Stimulated activated CD8-positive, alpha-beta memory T cell treated with anti-CD3 and anti-CD28 coated beads, Interleukin-4, amount 100 ng/mL, for 48 hours (primary cell): ENCODE data around the gene HPCAL1.

ENCODE experiments used
- DNase-seq: peaks from one replicate; pipeline ENCODE4 v3.0.0-alpha.2; 2020

Gene HPCAL1

GRCh38 chr2:10393640-10393982, 90.9 kb downstream of the HPCAL1 start:
- DNase-seq = no peak

- no peak for DNase-seq
Observed at GRCh38 chr2:10395893-10396292, 93.2 kb downstream of the HPCAL1 start.

GRCh38 chr2:10396464-10396863, 93.8 kb downstream of the HPCAL1 start:
- no peak for DNase-seq

- DNase-seq = no peak
Observed at GRCh38 chr2:10397297-10397875, 94.7 kb downstream of the HPCAL1 start.

- DNase-seq = no peak
Observed at GRCh38 chr2:10397878-10398277, 95.2 kb downstream of the HPCAL1 start.

- DNase-seq = no peak
Observed at GRCh38 chr2:10398496-10398895, 95.8 kb downstream of the HPCAL1 start.

GRCh38 chr2:10399358-10399757, 96.7 kb downstream of the HPCAL1 start:
- DNase-seq = no peak

GRCh38 chr2:10400002-10400401, 97.3 kb downstream of the HPCAL1 start:
- DNase-seq = no peak

- DNase-seq = peak; percentile 72
Observed at GRCh38 chr2:10400568-10400977, 97.9 kb downstream of the HPCAL1 start.

- no peak for DNase-seq
Observed at GRCh38 chr2:10400978-10401951, 98.6 kb downstream of the HPCAL1 start.

- no peak for DNase-seq
Observed at GRCh38 chr2:10402062-10402585, 99.4 kb downstream of the HPCAL1 start.

- DNase-seq = no peak
Observed at GRCh38 chr2:10402653-10403215, 100.0 kb downstream of the HPCAL1 start.

- no peak for DNase-seq
Observed at GRCh38 chr2:10404324-10405143, 101.8 kb downstream of the HPCAL1 start.

- DNase-seq = no peak
Observed at GRCh38 chr2:10405448-10405847, 102.7 kb downstream of the HPCAL1 start.

GRCh38 chr2:10406016-10406415, 103.3 kb downstream of the HPCAL1 start:
- no peak for DNase-seq

GRCh38 chr2:10406491-10407188, 103.9 kb downstream of the HPCAL1 start:
- DNase-seq = no peak

GRCh38 chr2:10407432-10407831, 104.7 kb downstream of the HPCAL1 start:
- no peak for DNase-seq

- peak; percentile 81 for DNase-seq
Observed at GRCh38 chr2:10407841-10408648, 105.3 kb downstream of the HPCAL1 start.

GRCh38 chr2:10408649-10409579, 106.2 kb downstream of the HPCAL1 start:
- DNase-seq = peak; percentile 88
